Endothelial cell (in vitro differentiated cells): ENCODE data around the gene ISL2. TPM values are rescaled to one million over a fixed set of nuclear protein-coding genes. Genes with fewer than 3 reads are reported as not detected.

ENCODE experiments used
- DNase-seq: peaks from one replicate; pipeline ENCODE4 v3.0.0; 2021; ENCODE audit warnings: low spot score
- H3K27ac Mint-ChIP-seq: one replicate; pipeline ENCODE4 v1.8.0; 2021; ENCODE audit warnings: mixed read lengths, inconsistent platforms; ENCODE audit not compliant: unreplicated experiment
- H3K27me3 Mint-ChIP-seq: one replicate; pipeline ENCODE4 v1.8.0; 2021; ENCODE audit warnings: mild to moderate bottlenecking, moderate library complexity, mixed read lengths, inconsistent platforms; ENCODE audit not compliant: unreplicated experiment
- H3K36me3 Mint-ChIP-seq: one replicate; pipeline ENCODE4 v1.8.0; 2021; ENCODE audit warnings: mild to moderate bottlenecking, low read depth, mixed read lengths, inconsistent platforms; ENCODE audit not compliant: unreplicated experiment
- H3K4me1 Mint-ChIP-seq: one replicate; pipeline ENCODE4 v1.8.0; 2021; ENCODE audit warnings: mild to moderate bottlenecking, mixed read lengths, inconsistent platforms; ENCODE audit not compliant: unreplicated experiment
- H3K4me3 Mint-ChIP-seq: one replicate; pipeline ENCODE4 v1.8.0; 2021; ENCODE audit warnings: mild to moderate bottlenecking, mixed read lengths, inconsistent platforms; ENCODE audit not compliant: unreplicated experiment
- H3K9me3 Mint-ChIP-seq: one replicate; pipeline ENCODE4 v1.8.0; 2021; ENCODE audit warnings: mixed read lengths, inconsistent platforms; ENCODE audit not compliant: unreplicated experiment
- total RNA-seq: library from RNA; stranded (reverse); fragmentation: NEBNext Ultra II Directional; extraction: Animal tissue kit (Norgen Biotek cat#: 25700); gene quantifications from one replicate; pipeline ENCODE4 v1.2.1, GENCODE V29; 2021; ENCODE audit not compliant: unreplicated experiment
- TF ChIP-seq, protein P1 (sequence below): fragments of 200-600 bp; sonication (generic); IDR thresholded peaks from one replicate; pipeline ENCODE4 v1.5.0; 2021; ENCODE audit warnings: antibody characterized with exemption; ENCODE audit not compliant: unreplicated experiment

Gene ISL2
- total RNA-seq, 1 donor from 2014 or later = 1.4 TPM

DNA sequence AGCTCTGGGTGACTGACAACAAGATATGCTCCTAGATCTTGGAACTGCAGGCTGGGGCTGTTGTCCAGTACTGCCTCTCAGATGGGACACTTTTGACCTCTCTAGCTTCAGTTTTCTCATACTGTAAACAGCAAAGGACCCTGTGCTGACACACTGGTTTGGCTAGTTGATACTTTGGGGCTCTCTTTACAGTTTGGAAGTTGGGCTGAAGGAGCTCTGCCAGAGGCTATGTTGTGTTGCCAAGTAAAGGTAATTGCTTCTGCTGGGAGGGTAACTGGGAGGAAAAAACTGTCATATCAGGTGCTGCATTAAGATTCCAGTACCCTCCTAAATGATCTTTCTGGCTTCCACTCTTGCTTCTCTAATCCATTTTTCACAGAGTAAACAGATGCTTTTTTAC lies 54.0 kb downstream of the ISL2 start:
- Mint-ChIP-seq H3K9me3 (no peaks in the 10 kb centered on the region), H3K4me1 (no peaks in the 10 kb centered on the region), H3K36me3 (no peaks in the 10 kb centered on the region), H3K4me3 (no peak overlapping the region), H3K27ac (no peak overlapping the region), H3K27me3 (peaks cover 2% of the 10 kb centered on the region)
- DNase-seq = no peak
- TF ChIP-seq, protein P1, sequence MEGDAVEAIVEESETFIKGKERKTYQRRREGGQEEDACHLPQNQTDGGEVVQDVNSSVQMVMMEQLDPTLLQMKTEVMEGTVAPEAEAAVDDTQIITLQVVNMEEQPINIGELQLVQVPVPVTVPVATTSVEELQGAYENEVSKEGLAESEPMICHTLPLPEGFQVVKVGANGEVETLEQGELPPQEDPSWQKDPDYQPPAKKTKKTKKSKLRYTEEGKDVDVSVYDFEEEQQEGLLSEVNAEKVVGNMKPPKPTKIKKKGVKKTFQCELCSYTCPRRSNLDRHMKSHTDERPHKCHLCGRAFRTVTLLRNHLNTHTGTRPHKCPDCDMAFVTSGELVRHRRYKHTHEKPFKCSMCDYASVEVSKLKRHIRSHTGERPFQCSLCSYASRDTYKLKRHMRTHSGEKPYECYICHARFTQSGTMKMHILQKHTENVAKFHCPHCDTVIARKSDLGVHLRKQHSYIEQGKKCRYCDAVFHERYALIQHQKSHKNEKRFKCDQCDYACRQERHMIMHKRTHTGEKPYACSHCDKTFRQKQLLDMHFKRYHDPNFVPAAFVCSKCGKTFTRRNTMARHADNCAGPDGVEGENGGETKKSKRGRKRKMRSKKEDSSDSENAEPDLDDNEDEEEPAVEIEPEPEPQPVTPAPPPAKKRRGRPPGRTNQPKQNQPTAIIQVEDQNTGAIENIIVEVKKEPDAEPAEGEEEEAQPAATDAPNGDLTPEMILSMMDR = no peak

DNA sequence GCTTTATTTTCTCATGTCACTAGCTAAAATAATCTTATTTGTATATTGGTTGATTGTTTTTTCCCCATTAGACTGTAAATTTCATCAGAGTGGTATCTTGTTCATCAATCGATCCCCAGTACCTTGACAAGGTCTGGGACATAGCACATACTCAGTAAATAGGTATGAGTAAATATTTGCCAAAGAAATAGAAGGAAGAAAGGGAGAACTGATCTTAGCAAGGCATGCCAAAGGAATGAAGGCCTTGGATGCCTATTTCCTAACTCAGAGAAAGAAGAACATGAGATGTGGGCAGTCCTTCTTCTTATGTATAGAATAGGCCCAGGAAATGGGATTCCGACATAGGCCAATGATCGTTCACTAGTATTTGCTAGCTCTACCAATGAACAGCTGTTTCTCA lies 54.7 kb downstream of the ISL2 start:
- TF ChIP-seq, protein P1 = no peak
- Mint-ChIP-seq H3K36me3 (no peaks in the 10 kb centered on the region), H3K4me3 (no peak overlapping the region), H3K9me3 (no peaks in the 10 kb centered on the region), H3K4me1 (no peaks in the 10 kb centered on the region), H3K27ac (no peak overlapping the region), H3K27me3 (peaks cover 2% of the 10 kb centered on the region)
- DNase-seq = no peak

DNA sequence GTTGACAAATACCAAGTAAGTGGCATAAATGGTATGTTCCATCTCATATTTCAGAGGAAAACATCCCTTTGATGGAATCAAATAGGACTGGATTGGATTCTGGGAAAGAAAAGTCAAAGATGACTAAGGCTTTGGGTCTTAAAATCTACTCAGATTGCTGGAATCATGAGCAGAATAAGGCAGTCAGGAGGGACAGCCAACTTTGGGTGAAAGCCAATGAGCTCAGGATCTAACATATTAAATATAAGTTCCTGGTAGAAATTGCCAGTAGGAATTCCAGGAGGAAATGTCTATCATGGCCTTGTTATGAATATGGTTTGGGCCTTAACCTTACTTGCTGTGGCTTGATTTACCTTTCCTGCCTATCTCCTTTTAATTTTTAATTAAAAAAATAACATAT lies 55.3 kb downstream of the ISL2 start:
- TF ChIP-seq, protein P1 = no peak
- no peak for DNase-seq
- no peaks in the 10 kb centered on the region for H3K36me3 Mint-ChIP-seq
- no peaks in the 10 kb centered on the region for H3K4me1 Mint-ChIP-seq
- no peak overlapping the region for H3K27ac Mint-ChIP-seq
- no peaks in the 10 kb centered on the region for H3K9me3 Mint-ChIP-seq
- H3K4me3 Mint-ChIP-seq = no peak overlapping the region
- peaks cover 2% of the 10 kb centered on the region for H3K27me3 Mint-ChIP-seq

Other genes with a start within 250 kb of the ISL2 start
- gene ETFA, start 25.3 kb upstream of the ISL2 start, total RNA-seq = 103 TPM